ENCODE results near the gene PI4KB. TPM values are rescaled to one million over a fixed set of nuclear protein-coding genes. Genes with fewer than 3 reads are reported as not detected.

Gene PI4KB
- polyA plus RNA-seq, 1 donor (not counting 4 experiments of a cell fraction or from before 2014, with no cell fraction given), result 40.9 TPM

GRCh38 chr1:151372058-151372934 is 45.1 kb upstream of the PI4KB start, which contains the start of gene SELENBP1:
Gene SELENBP1, minus strand, starts transcription at chr1:151372705. Its CDS starts 64 bp downstream, at chr1:151372641.
- Histone ChIP-seq H3K36me3 (ENCODE audit: control insufficient read depth in 2 of 2, extremely low read depth in 1 of 2, insufficient read depth in 2 of 2, low read length in 2 of 2) (no peaks in the 10 kb centered on the region), H3K27me3 (ENCODE audit: control insufficient read depth, extremely low read depth, insufficient read depth, low read length) (no peaks in the 10 kb centered on the region), H3K27ac (ENCODE audit: control insufficient read depth, insufficient read depth, low read length) (no peak within 1 kb of the TSS), H3K4me1 (ENCODE audit: control insufficient read depth, extremely low read depth, insufficient read depth, low read length) (peaks cover 4% of the 10 kb centered on the region), H3K9me1 (ENCODE audit: control insufficient read depth, extremely low read depth, insufficient read depth, low read length) (no peaks in the 10 kb centered on the region), H3K79me2 (ENCODE audit: control insufficient read depth, insufficient read depth, low read length) (no peaks in the 10 kb centered on the region), H3K4me2 (ENCODE audit: control insufficient read depth, extremely low read depth, insufficient read depth, low read depth, low read length) (peak within 1 kb of the TSS; percentile 33), H2AFZ (ENCODE audit: control insufficient read depth, low read length) (no peak within 1 kb of the TSS), H3K9me3 (ENCODE audit: control insufficient read depth, low read depth, low read length) (no peaks in the 10 kb centered on the region), H3K9ac (ENCODE audit: control insufficient read depth, extremely low read depth, insufficient read depth, low read length) (no peak within 1 kb of the TSS), H3K4me3 (ENCODE audit: control insufficient read depth in 2 of 3, extremely low read depth in 1 of 3, insufficient read depth in 2 of 3, low read depth in 1 of 3, low read length in 3 of 3) (no peak within 1 kb of the TSS), H4K20me1 (ENCODE audit: control insufficient read depth, extremely low read depth, insufficient read depth, low read length) (no peaks in the 10 kb centered on the region)
- no peak for DNase-seq (ENCODE audit: low read depth, low spot score)
- FAIRE-seq, result no peak
- dilution Hi-C loops (cut with MboI; ENCODE audit: extremely low pct_ligation_motif_present, low sequenced_read_pairs), result no loop called here
- no peak for TF ChIP-seq CTCF (optimal IDR thresholded peaks at IDR 0.05 in 1 of 3, IDR thresholded peaks at IDR 0.05 in 1 of 3, conservative IDR thresholded peaks at IDR 0.05 in 1 of 3; ENCODE audit: extremely low read depth in 1 of 3, insufficient read depth in 2 of 3, low read length in 3 of 3)
- TF ChIP-seq EZH2 (IDR thresholded peaks at IDR 0.05; ENCODE audit: low read length), result no peak

GRCh38 chr1:151371370-151372057 is 44.3 kb upstream of the PI4KB start:
- no peak overlapping the region for H2AFZ ChIP-seq (ENCODE audit: control insufficient read depth, low read length)
- H3K9me1 ChIP-seq (ENCODE audit: control insufficient read depth, extremely low read depth, insufficient read depth, low read length), result no peaks in the 10 kb centered on the region
- H3K4me2 ChIP-seq (ENCODE audit: control insufficient read depth, extremely low read depth, insufficient read depth, low read depth, low read length), result no peak overlapping the region
- H3K4me3 ChIP-seq (ENCODE audit: control insufficient read depth in 2 of 3, extremely low read depth in 1 of 3, insufficient read depth in 2 of 3, low read depth in 1 of 3, low read length in 3 of 3), result no peak overlapping the region
- H3K9me3 ChIP-seq (ENCODE audit: control insufficient read depth, low read depth, low read length), result no peaks in the 10 kb centered on the region
- no peak for DNase-seq (ENCODE audit: low read depth, low spot score)
- no peak overlapping the region for H3K27ac ChIP-seq (ENCODE audit: control insufficient read depth, insufficient read depth, low read length)
- dilution Hi-C loops (cut with MboI; ENCODE audit: extremely low pct_ligation_motif_present, low sequenced_read_pairs), result no loop called here
- peaks cover 4% of the 10 kb centered on the region for H3K4me1 ChIP-seq (ENCODE audit: control insufficient read depth, extremely low read depth, insufficient read depth, low read length)
- H3K79me2 ChIP-seq (ENCODE audit: control insufficient read depth, insufficient read depth, low read length), result no peaks in the 10 kb centered on the region
- no peak for FAIRE-seq
- no peaks in the 10 kb centered on the region for H3K27me3 ChIP-seq (ENCODE audit: control insufficient read depth, extremely low read depth, insufficient read depth, low read length)
- no peaks in the 10 kb centered on the region for H4K20me1 ChIP-seq (ENCODE audit: control insufficient read depth, extremely low read depth, insufficient read depth, low read length)
- TF ChIP-seq CTCF (optimal IDR thresholded peaks at IDR 0.05 in 1 of 3, IDR thresholded peaks at IDR 0.05 in 1 of 3, conservative IDR thresholded peaks at IDR 0.05 in 1 of 3; ENCODE audit: extremely low read depth in 1 of 3, insufficient read depth in 2 of 3, low read length in 3 of 3) (no peak), EZH2 (IDR thresholded peaks at IDR 0.05; ENCODE audit: low read length) (no peak)
- H3K36me3 ChIP-seq (ENCODE audit: control insufficient read depth in 2 of 2, extremely low read depth in 1 of 2, insufficient read depth in 2 of 2, low read length in 2 of 2), result no peaks in the 10 kb centered on the region
- no peak overlapping the region for H3K9ac ChIP-seq (ENCODE audit: control insufficient read depth, extremely low read depth, insufficient read depth, low read length)

All from keratinocyte (primary cell).